HEK293T (cell line): ENCODE data around the gene LSP1.

Source experiments
- CTCF ChIA-PET: fragments of 350-600 bp; formaldehyde crosslinking; extraction: SDS; loops from one replicate; lab custom pipeline; 2021; ENCODE audit warnings: antibody characterized with exemption, inconsistent platforms; lab: Yijun Ruan, JAX
- POLR2A ChIA-PET: fragments of 350-600 bp; formaldehyde crosslinking; extraction: SDS; loops from one replicate; lab custom pipeline; 2020; ENCODE audit warnings: antibody characterized with exemption, inconsistent platforms; lab: Yijun Ruan, JAX
- DNase-seq: peaks from one replicate; pipeline ENCODE4 v3.0.0; 2012; ENCODE audit warnings: mixed read lengths; ENCODE audit errors: extremely low spot score
- ARNT ChIP-seq: fragments of 450-650 bp; IDR thresholded peaks from 2 replicates; pipeline ENCODE4 v1.6.1; 2017; ENCODE audit warnings: mild to moderate bottlenecking
- BHLHE40 ChIP-seq: fragments of 450-650 bp; IDR thresholded peaks from 2 replicates; pipeline ENCODE4 v1.6.1; 2016; ENCODE audit warnings: mild to moderate bottlenecking, moderate library complexity, borderline replicate concordance
- CTBP1 ChIP-seq: fragments of 450-650 bp; IDR thresholded peaks from 2 replicates; pipeline ENCODE4 v1.6.1; 2016; ENCODE audit warnings: borderline replicate concordance
- ELF4 ChIP-seq: fragments of 450-650 bp; IDR thresholded peaks from 2 replicates; pipeline ENCODE4 v1.6.1; 2017; ENCODE audit warnings: antibody characterized with exemption
- FOXA1 ChIP-seq: fragments of 450-650 bp; IDR thresholded peaks from 2 replicates; pipeline ENCODE4 v1.6.1; 2016; ENCODE audit warnings: mild to moderate bottlenecking
- FOXK2 ChIP-seq: fragments of 450-650 bp; IDR thresholded peaks from 2 replicates; pipeline ENCODE4 v1.6.1; 2016; ENCODE audit warnings: mild to moderate bottlenecking
- FOXM1 ChIP-seq: fragments of 450-650 bp; IDR thresholded peaks from 2 replicates; pipeline ENCODE4 v1.6.1; 2017; ENCODE audit warnings: mild to moderate bottlenecking, borderline replicate concordance
- HDGF ChIP-seq: fragments of 450-650 bp; IDR thresholded peaks from 2 replicates; pipeline ENCODE4 v1.6.1; 2017; ENCODE audit warnings: antibody characterized with exemption, borderline replicate concordance
- L3MBTL2 ChIP-seq: fragments of 450-650 bp; conservative IDR thresholded peaks from 2 replicates; pipeline ENCODE4 v1.6.1; 2016; ENCODE audit warnings: mild to moderate bottlenecking
- LEF1 ChIP-seq: fragments of 450-650 bp; IDR thresholded peaks from 2 replicates; pipeline ENCODE4 v1.6.1; 2017; ENCODE audit warnings: mild to moderate bottlenecking, borderline replicate concordance
- NFRKB ChIP-seq: fragments of 450-650 bp; IDR thresholded peaks from 2 replicates; pipeline ENCODE4 v1.6.1; 2016; ENCODE audit warnings: mild to moderate bottlenecking, moderate library complexity
- PKNOX1 ChIP-seq: fragments of 450-650 bp; IDR thresholded peaks from 2 replicates; pipeline ENCODE4 v1.6.1; 2016
- SP1 ChIP-seq: fragments of 450-650 bp; IDR thresholded peaks from 2 replicates; pipeline ENCODE4 v1.6.1; 2017
- SUZ12 ChIP-seq: fragments of 450-650 bp; IDR thresholded peaks from 2 replicates; pipeline ENCODE4 v1.6.1; 2016; ENCODE audit warnings: mild to moderate bottlenecking
- TARDBP ChIP-seq: fragments of 450-650 bp; IDR thresholded peaks from 2 replicates; pipeline ENCODE4 v1.6.1; 2016
- ZNF384 ChIP-seq: fragments of 450-650 bp; IDR thresholded peaks from 2 replicates; pipeline ENCODE4 v1.6.1; 2016

LSP1 gene

DNA sequence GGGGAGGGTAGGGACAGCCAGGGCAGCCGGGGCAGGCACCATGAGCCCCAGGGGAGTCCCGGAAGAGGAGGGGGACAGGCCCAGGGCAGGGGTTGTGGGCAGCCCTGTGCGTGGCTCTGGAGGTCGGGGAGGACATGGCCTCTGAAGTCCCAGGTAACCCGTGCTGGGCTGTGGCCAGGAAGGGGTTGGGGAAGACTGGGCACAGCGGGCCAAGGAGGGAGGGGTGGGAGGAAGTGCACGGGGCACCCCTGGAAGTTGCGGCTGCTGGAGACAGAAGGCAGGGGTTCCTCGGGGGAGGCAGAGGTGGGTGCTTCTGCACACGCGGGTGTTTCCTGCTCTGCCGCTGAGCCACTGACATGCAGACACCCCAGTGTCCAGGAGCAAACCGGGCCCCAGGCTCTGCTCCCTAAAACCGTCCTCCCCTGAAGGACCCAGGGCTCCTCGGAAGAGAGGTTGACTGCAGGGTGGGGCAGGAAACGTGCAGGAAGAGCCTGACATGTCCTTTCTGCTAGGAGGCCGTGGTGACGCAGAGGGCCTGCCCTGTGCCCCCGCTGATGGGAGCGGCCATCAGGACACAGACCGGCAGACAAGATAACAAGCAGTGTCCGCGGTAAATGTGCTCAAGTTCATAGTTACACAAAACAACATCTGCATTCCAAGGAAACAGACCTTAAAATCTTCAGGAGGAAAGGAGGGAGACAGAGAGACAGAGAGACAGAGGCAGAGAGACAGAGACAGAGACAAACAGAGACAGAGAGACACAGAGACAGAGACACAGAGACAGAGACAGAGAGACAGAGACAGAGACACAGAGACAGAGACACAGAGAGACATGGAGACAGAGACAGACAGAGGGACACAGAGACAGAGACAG, 8.4 kb upstream of the LSP1 start:
- TF ChIP-seq SUZ12: no peak
- no peak for TF ChIP-seq L3MBTL2
- TF ChIP-seq PKNOX1: no peak
- CTCF ChIA-PET: no interaction called here
- POLR2A ChIA-PET: no interaction called here
- no peak for DNase-seq

- ChIA-PET CTCF (interaction anchor here (1.3 kb wide), 1 partner anchor 192 kb away, joined by 3 read pairs; no protein-coding TSS in a partner anchor), POLR2A (no interaction called here)
- DNase-seq: no peak
Measured at GRCh38 chr11:1845095-1845429, 7.8 kb upstream of the LSP1 start.

GRCh38 chr11:1845561-1846452, 7.1 kb upstream of the LSP1 start:
- no peak for TF ChIP-seq ARNT
- TF ChIP-seq SUZ12: no peak
- no peak for TF ChIP-seq TARDBP
- TF ChIP-seq ZNF384: no peak
- no peak for TF ChIP-seq ELF4
- no peak for TF ChIP-seq CTBP1
- no peak for TF ChIP-seq LEF1
- no peak for TF ChIP-seq FOXA1
- TF ChIP-seq NFRKB: no peak
- TF ChIP-seq PKNOX1: no peak
- TF ChIP-seq SP1: no peak
- TF ChIP-seq FOXK2: no peak
- TF ChIP-seq L3MBTL2: no peak
- no peak for TF ChIP-seq FOXM1
- no peak for TF ChIP-seq BHLHE40
- TF ChIP-seq HDGF: no peak
- no peak for DNase-seq
- POLR2A ChIA-PET: no interaction called here
- CTCF ChIA-PET: interaction anchor here (0.6 to 1.3 kb wide), 2 partner anchors 193 to 204 kb away, joined by 3 to 4 read pairs; no protein-coding TSS in a partner anchor

More at GRCh38 chr11:1845095-1845429, 7.8 kb upstream of the LSP1 start:
- TF ChIP-seq LEF1: no peak
- TF ChIP-seq CTBP1: peak; percentile 33; the same call in 1 of the 2 replicates

GRCh38 chr11:1846453-1846932, 6.4 kb upstream of the LSP1 start:
- ChIA-PET CTCF (interaction anchor here (0.9 kb wide), 1 partner anchor 306 kb away, joined by 3 read pairs; no protein-coding TSS in a partner anchor), POLR2A (no interaction called here)
- no peak for DNase-seq
- TF ChIP-seq NFRKB: no peak
- TF ChIP-seq ZNF384: no peak
- no peak for TF ChIP-seq SP1
- no peak for TF ChIP-seq HDGF
- TF ChIP-seq FOXA1: no peak
- no peak for TF ChIP-seq BHLHE40
- TF ChIP-seq ARNT: no peak
- no peak for TF ChIP-seq PKNOX1
- TF ChIP-seq SUZ12: no peak
- TF ChIP-seq L3MBTL2: no peak
- no peak for TF ChIP-seq LEF1
- no peak for TF ChIP-seq FOXM1
- no peak for TF ChIP-seq ELF4
- no peak for TF ChIP-seq TARDBP
- no peak for TF ChIP-seq FOXK2

GRCh38 chr11:1847006-1847735, 5.7 kb upstream of the LSP1 start:
- POLR2A ChIA-PET: no interaction called here
- CTCF ChIA-PET: interaction anchor here (0.9 to 1.2 kb wide), 2 partner anchors 14 to 305 kb away, joined by 3 read pairs; no protein-coding TSS in a partner anchor
- TF ChIP-seq LEF1: no peak
- TF ChIP-seq ARNT: no peak
- TF ChIP-seq CTBP1: no peak
- no peak for TF ChIP-seq FOXA1
- no peak for TF ChIP-seq ELF4
- no peak for TF ChIP-seq TARDBP
- no peak for TF ChIP-seq FOXK2
- no peak for TF ChIP-seq PKNOX1
- no peak for TF ChIP-seq NFRKB
- DNase-seq: no peak
